Mucosa of descending colon (tissue), 3 donors: ENCODE results near the gene CBX8. TPM values are rescaled to one million over a fixed set of nuclear protein-coding genes. Genes with fewer than 3 reads are reported as not detected.

Experiments used
- ATAC-seq: fragments of 200-7000 bp; cut with Tn5 transposase; one replicate; pipeline ENCODE4 v1.9.1; 2020; ENCODE audit warnings: mild to moderate bottlenecking, moderate library complexity
- DNase-seq, 3 donors: peaks; one replicate each; pipeline ENCODE4 v3.0.0-alpha.2; 2020
- H3K36me3 ChIP-seq: fragments of 200-600 bp; one replicate; pipeline ENCODE4 v1.8.0; 2021; ENCODE audit warnings: low read depth, mild to moderate bottlenecking
- H3K4me1 ChIP-seq: fragments of 200-600 bp; one replicate; pipeline ENCODE4 v1.8.0; 2021; ENCODE audit warnings: low read depth, mild to moderate bottlenecking
- H3K4me3 ChIP-seq: fragments of 200-600 bp; one replicate; pipeline ENCODE4 v1.8.0; 2021; ENCODE audit warnings: mild to moderate bottlenecking
- H3K9me3 ChIP-seq: fragments of 200-600 bp; one replicate; pipeline ENCODE4 v1.8.0; 2021; ENCODE audit warnings: mild to moderate bottlenecking
- intact Hi-C, 2 donors: fragments of 100-400 bp; cut with DNase I in 1 of 2; cut with micrococcal nuclease in 1 of 2; formaldehyde crosslinking; loops; one replicate each; pipeline versions ENCODE4 v1.11.0 to v1.11.1; 2022; cut with DNase I, micrococcal nuclease
- total RNA-seq, 3 donors: library from RNA; stranded (reverse); fragmentation: NEBNext Ultra II Directional in 2 of 3; extraction: Animal tissue kit (Norgen Biotek cat#: 25700) in 2 of 3; gene quantifications; one replicate each; pipeline versions ENCODE4 v1.2.1 to v1.2.4, GENCODE V29; 2021 to 2023
- TF ChIP-seq, protein P1 (sequence below): fragments of 200-600 bp; IDR thresholded peaks from one replicate; pipeline ENCODE4 v1.8.0; 2022; ENCODE audit warnings: antibody characterized with exemption, mild to moderate bottlenecking
- donor health status: DM: no; HTN: no; CAD: no; lungs with moderate emphysema.
- donor health status: DM: no; HTN: no; CAD: no.
- donor health status: DM: no; HTN: yes; CAD: no.

Gene CBX8
- total RNA-seq, 3 donors from 2014 or later = 3.4 to 4.7 (median 4.0) TPM

DNA sequence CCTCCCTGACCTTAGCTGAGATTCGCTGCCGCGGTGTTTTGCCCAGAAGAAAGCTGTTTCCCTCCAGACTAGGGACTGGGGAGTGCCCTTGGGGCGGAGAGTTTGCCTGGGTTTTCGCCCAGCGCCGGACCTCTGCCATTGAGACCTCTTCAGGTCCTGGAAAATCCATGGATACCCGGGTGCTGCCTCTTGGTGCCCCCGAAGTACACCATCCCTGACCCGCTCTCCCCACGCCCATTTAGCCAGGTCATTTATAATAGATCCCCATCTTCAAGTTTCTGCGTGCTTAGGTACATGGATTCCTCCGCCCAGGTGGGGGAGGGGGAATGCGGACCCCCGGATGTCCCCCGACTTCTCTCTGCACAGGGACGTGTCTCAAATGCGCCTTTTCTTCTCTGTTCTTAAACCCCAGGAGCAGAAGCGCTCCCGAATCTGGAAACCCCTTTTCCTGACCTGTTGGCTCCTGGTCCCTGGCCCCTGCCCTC, 15.0 kb upstream of the CBX8 start:
- Histone ChIP-seq H3K9me3 (no peaks in the 10 kb centered on the region), H3K36me3 (no peaks in the 10 kb centered on the region), H3K4me1 (peaks cover 52% of the 10 kb centered on the region), H3K4me3 (no peak overlapping the region)
- TF ChIP-seq, protein P1, sequence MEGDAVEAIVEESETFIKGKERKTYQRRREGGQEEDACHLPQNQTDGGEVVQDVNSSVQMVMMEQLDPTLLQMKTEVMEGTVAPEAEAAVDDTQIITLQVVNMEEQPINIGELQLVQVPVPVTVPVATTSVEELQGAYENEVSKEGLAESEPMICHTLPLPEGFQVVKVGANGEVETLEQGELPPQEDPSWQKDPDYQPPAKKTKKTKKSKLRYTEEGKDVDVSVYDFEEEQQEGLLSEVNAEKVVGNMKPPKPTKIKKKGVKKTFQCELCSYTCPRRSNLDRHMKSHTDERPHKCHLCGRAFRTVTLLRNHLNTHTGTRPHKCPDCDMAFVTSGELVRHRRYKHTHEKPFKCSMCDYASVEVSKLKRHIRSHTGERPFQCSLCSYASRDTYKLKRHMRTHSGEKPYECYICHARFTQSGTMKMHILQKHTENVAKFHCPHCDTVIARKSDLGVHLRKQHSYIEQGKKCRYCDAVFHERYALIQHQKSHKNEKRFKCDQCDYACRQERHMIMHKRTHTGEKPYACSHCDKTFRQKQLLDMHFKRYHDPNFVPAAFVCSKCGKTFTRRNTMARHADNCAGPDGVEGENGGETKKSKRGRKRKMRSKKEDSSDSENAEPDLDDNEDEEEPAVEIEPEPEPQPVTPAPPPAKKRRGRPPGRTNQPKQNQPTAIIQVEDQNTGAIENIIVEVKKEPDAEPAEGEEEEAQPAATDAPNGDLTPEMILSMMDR = no peak
- intact Hi-C loops = no loop called here
- peak in 1 of 3 donors; percentile 55 for DNase-seq
- ATAC-seq = no peak

DNA sequence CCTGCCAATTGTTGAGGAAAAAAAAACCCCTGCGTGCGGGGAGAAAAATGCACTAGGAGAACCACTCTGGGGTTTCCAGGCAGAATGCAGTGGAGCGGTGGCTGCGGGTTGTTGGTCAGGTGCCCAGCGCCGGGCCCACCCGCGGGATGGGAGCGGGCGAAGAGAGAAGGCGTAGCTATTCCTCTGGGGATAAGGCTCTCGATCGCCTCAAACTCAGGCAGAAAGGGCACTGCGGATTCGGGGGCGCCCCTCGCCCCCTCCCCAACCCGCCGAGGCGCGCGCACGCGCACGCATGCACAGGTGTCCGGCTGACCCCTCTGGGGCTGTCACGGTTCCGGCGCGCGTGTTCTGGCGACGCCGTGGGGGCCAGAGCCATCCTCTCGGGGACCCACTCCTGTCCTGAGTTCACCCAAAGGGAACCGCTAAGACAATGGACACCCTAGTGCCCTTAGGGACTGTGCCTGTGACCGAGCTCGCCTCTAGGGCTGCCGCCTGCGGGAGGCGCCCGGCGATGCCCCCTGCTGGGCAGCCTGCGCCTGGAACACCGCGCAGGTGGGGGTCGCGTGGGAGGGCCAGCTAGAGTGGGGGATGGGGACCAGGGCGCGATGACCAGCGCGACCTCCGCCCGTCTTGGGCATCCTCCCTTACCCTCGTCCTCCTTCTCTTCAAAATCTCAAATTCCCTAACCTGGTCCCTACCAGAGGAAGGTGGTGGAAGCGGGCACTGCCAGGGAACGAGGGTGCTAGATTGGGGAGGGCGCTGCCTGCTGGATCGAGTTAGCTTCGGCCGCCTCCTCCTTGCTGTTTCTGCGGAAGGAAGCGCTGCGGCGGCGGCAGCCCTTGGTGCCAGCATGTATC, 14.4 kb upstream of the CBX8 start:
- intact Hi-C loops = no loop called here
- peaks cover 52% of the 10 kb centered on the region for H3K4me1 ChIP-seq
- DNase-seq (peak in 2 of 3 donors; percentile 65 to 66), ATAC-seq (peak; percentile 50)
- TF ChIP-seq, protein P1 = peak; percentile 34
- H3K36me3 ChIP-seq = no peaks in the 10 kb centered on the region
- no peaks in the 10 kb centered on the region for H3K9me3 ChIP-seq
- H3K4me3 ChIP-seq = no peak overlapping the region

DNA sequence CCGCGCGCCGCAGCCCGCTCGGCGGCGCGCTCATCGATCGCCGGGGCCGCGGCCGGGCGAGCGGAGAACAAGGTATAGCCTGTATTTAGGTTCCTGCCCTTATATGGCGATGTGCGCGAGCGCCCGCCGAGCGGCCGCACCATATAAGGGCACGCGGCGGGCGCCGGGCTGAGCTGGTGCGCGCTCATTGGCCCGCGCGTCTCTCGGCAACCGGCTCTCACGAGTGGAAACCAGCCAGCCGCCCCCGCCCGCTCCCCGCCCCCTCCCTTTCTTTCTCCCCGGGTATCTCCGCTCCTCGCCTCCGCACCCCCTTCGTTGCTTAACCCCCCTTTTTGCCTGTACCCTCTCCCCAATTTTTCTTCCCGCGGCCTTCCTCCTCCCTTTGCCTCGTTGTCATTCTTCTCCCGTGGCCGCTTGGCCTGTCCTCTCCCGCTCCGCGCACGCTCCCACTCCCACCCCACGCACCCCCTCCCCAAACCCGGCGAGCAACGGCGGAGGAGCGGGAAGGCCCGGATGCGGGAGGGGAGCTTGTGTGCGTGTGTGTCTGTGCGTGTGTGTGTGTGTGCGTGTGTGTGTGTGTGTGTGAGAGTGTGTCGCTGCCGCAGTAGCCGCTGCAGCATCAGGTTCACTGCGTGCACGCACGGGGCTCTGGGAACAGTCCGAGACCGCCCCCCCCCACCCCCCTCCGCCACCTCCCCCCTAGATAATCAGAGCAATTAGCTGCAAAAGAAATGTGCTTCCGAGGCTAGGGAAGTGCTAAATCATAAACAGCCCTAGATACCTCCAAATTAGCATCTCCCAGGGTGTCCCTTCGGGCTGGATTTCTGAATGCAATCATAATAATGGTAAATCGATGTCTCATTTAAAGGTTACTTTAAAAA, 13.5 kb upstream of the CBX8 start:
- intact Hi-C loops = no loop called here
- no peaks in the 10 kb centered on the region for H3K9me3 ChIP-seq
- H3K4me1 ChIP-seq = peaks cover 48% of the 10 kb centered on the region
- ATAC-seq (peak; percentile 80), DNase-seq (peak; percentile 85 to 88 (median 85))
- no peak overlapping the region for H3K4me3 ChIP-seq
- no peaks in the 10 kb centered on the region for H3K36me3 ChIP-seq
- TF ChIP-seq, protein P1 = no peak

DNA sequence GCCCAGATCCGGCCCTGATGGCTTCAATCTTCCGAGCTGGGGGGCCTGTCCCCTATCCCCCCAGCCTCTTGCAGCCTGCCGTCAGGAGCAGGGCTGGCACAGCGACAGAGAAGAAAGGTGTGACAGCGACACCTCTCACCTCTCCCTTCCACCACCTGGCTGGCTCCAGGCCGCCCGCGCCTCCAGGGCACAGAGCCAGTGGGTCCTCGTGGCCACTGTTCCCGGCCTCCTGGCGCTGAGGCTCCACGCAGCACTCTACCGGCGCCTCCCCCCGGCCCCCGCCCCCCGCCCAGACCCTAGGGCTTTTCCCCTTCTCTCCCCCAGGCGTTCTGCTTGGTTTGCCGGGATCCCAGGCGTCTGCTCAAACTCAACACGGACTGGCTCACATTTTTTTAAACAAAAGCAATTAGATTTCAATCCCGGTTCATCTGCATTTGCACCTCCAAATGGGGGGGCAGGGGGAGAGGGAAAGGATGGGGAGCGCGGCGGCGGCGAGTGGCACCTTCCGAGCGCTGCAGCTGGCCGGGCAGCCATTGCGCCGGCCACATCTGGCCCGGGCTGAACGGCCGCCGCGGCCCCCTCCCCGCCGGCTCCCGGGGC, 12.8 kb upstream of the CBX8 start:
- ATAC-seq (peak; percentile 50), DNase-seq (peak in 2 of 3 donors; percentile 60 to 70)
- Histone ChIP-seq H3K9me3 (no peaks in the 10 kb centered on the region), H3K4me1 (peaks cover 42% of the 10 kb centered on the region), H3K36me3 (no peaks in the 10 kb centered on the region), H3K4me3 (no peak overlapping the region)
- TF ChIP-seq, protein P1 = no peak
- intact Hi-C loops = loop anchor here in 1 of 2 donors (10.0 kb wide), 1 partner anchor 185 kb away; no protein-coding TSS in a partner anchor
